ENCODE results near the gene SDR9C7.
"Not testable (repeated sequence)": the region's sequence is repeated elsewhere in the genome, so short reads cannot be mapped to it uniquely, and the experiment has no call there.

GRCh38 chr12:56879240-56880124, 54.7 kb downstream of the SDR9C7 start:
- TF ChIP-seq POLR2A, EP300 (IDR thresholded peaks at IDR 0.05): not testable (repeated sequence)
- TF ChIP-seq, protein P1, sequence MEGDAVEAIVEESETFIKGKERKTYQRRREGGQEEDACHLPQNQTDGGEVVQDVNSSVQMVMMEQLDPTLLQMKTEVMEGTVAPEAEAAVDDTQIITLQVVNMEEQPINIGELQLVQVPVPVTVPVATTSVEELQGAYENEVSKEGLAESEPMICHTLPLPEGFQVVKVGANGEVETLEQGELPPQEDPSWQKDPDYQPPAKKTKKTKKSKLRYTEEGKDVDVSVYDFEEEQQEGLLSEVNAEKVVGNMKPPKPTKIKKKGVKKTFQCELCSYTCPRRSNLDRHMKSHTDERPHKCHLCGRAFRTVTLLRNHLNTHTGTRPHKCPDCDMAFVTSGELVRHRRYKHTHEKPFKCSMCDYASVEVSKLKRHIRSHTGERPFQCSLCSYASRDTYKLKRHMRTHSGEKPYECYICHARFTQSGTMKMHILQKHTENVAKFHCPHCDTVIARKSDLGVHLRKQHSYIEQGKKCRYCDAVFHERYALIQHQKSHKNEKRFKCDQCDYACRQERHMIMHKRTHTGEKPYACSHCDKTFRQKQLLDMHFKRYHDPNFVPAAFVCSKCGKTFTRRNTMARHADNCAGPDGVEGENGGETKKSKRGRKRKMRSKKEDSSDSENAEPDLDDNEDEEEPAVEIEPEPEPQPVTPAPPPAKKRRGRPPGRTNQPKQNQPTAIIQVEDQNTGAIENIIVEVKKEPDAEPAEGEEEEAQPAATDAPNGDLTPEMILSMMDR (IDR thresholded peaks at IDR 0.05), result not testable (repeated sequence)
